GM12878 (cell line): ENCODE data around the gene PAK6.

Source experiments
- CREB1 ChIP-seq: IDR thresholded peaks from 2 replicates; pipeline ENCODE4 v1.6.1; 2012; ENCODE audit warnings: low read depth, mild to moderate bottlenecking, inconsistent platforms
- EZH2 ChIP-seq: IDR thresholded peaks from 2 replicates; pipeline ENCODE4 v1.6.1; 2012; ENCODE audit warnings: low read depth, mild to moderate bottlenecking, control low read depth, inconsistent platforms, low read length, borderline replicate concordance; ENCODE audit not compliant: control insufficient read depth
- JUND ChIP-seq: IDR thresholded peaks from 2 replicates; pipeline ENCODE4 v1.6.1; 2012; ENCODE audit warnings: low read depth, mild to moderate bottlenecking, low read length, improper control_type of control experiment, moderate library complexity
- MAX ChIP-seq: IDR thresholded peaks from 2 replicates; pipeline ENCODE4 v1.6.1; 2012; ENCODE audit warnings: low read depth, low read length, improper control_type of control experiment
- POLR2A ChIP-seq: IDR thresholded peaks from 2 replicates; pipeline ENCODE4 v1.6.1; 2011; ENCODE audit warnings: low read depth, mild to moderate bottlenecking, low read length
- RAD51 ChIP-seq: fragments of 450-650 bp; IDR thresholded peaks from 2 replicates; pipeline ENCODE4 v1.6.1; 2016; ENCODE audit warnings: moderate library complexity, mild to moderate bottlenecking, inconsistent platforms
- SMC3 ChIP-seq: IDR thresholded peaks from 2 replicates; pipeline ENCODE4 v1.6.1; 2011; ENCODE audit warnings: low read length, improper control_type of control experiment, borderline replicate concordance
- SUZ12 ChIP-seq: fragments of 200-600 bp; sonication (generic); IDR thresholded peaks from one replicate; pipeline ENCODE4 v1.6.1; 2018; ENCODE audit warnings: antibody characterized with exemption, mild to moderate bottlenecking; ENCODE audit not compliant: unreplicated experiment
- YY1 ChIP-seq: IDR thresholded peaks from 2 replicates; pipeline ENCODE4 v1.6.1; 2011; ENCODE audit warnings: low read depth, mild to moderate bottlenecking, low read length
- ZNF592 ChIP-seq: fragments of 450-650 bp; IDR thresholded peaks from 2 replicates; pipeline ENCODE4 v1.6.1; 2017; ENCODE audit warnings: mild to moderate bottlenecking, moderate library complexity
- TF ChIP-seq, protein P1 (sequence below), 3 experiments: IDR thresholded peaks in 2 of 3; conservative IDR thresholded peaks in 1 of 3; 2 replicates each; pipeline ENCODE4 v1.5.1; 2011; ENCODE audit warnings: low read depth in 3 of 3, low read length in 3 of 3, mild to moderate bottlenecking in 3 of 3, control low read depth in 2 of 3, moderate library complexity in 2 of 3, inconsistent platforms in 1 of 3, mixed read lengths in 1 of 3; ENCODE audit not compliant: control insufficient read depth in 2 of 3, insufficient read depth in 1 of 3; ENCODE audit errors: extremely low read depth in 1 of 3
- TF ChIP-seq, protein P2 (sequence below): fragments of 450-650 bp; IDR thresholded peaks from 2 replicates; pipeline ENCODE4 v1.6.1; 2017; ENCODE audit warnings: mild to moderate bottlenecking, moderate library complexity

GRCh38 chr15:40219801-40220200, 19.1 kb upstream of the PAK6 start:
- TF ChIP-seq POLR2A = no peak
- TF ChIP-seq, protein P1, sequence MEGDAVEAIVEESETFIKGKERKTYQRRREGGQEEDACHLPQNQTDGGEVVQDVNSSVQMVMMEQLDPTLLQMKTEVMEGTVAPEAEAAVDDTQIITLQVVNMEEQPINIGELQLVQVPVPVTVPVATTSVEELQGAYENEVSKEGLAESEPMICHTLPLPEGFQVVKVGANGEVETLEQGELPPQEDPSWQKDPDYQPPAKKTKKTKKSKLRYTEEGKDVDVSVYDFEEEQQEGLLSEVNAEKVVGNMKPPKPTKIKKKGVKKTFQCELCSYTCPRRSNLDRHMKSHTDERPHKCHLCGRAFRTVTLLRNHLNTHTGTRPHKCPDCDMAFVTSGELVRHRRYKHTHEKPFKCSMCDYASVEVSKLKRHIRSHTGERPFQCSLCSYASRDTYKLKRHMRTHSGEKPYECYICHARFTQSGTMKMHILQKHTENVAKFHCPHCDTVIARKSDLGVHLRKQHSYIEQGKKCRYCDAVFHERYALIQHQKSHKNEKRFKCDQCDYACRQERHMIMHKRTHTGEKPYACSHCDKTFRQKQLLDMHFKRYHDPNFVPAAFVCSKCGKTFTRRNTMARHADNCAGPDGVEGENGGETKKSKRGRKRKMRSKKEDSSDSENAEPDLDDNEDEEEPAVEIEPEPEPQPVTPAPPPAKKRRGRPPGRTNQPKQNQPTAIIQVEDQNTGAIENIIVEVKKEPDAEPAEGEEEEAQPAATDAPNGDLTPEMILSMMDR (IDR thresholded peaks at IDR 0.05 in 2 of 3, conservative IDR thresholded peaks at IDR 0.05 in 1 of 3; ENCODE audit: control insufficient read depth in 2 of 3, extremely low read depth in 1 of 3, insufficient read depth in 1 of 3, low read depth in 3 of 3, low read length in 3 of 3) = no peak
- no peak for TF ChIP-seq JUND
- TF ChIP-seq CREB1 = no peak
- TF ChIP-seq, protein P2, sequence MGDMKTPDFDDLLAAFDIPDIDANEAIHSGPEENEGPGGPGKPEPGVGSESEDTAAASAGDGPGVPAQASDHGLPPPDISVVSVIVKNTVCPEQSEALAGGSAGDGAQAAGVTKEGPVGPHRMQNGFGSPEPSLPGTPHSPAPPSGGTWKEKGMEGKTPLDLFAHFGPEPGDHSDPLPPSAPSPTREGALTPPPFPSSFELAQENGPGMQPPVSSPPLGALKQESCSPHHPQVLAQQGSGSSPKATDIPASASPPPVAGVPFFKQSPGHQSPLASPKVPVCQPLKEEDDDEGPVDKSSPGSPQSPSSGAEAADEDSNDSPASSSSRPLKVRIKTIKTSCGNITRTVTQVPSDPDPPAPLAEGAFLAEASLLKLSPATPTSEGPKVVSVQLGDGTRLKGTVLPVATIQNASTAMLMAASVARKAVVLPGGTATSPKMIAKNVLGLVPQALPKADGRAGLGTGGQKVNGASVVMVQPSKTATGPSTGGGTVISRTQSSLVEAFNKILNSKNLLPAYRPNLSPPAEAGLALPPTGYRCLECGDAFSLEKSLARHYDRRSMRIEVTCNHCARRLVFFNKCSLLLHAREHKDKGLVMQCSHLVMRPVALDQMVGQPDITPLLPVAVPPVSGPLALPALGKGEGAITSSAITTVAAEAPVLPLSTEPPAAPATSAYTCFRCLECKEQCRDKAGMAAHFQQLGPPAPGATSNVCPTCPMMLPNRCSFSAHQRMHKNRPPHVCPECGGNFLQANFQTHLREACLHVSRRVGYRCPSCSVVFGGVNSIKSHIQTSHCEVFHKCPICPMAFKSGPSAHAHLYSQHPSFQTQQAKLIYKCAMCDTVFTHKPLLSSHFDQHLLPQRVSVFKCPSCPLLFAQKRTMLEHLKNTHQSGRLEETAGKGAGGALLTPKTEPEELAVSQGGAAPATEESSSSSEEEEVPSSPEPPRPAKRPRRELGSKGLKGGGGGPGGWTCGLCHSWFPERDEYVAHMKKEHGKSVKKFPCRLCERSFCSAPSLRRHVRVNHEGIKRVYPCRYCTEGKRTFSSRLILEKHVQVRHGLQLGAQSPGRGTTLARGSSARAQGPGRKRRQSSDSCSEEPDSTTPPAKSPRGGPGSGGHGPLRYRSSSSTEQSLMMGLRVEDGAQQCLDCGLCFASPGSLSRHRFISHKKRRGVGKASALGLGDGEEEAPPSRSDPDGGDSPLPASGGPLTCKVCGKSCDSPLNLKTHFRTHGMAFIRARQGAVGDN = no peak
- TF ChIP-seq SUZ12 = no peak
- TF ChIP-seq EZH2 = no peak
- TF ChIP-seq SMC3 = no peak
- TF ChIP-seq ZNF592 = no peak
- TF ChIP-seq MAX = no peak
- no peak for TF ChIP-seq YY1
- no peak for TF ChIP-seq RAD51
